ENCODE data around the gene ETNK2.

Gene ETNK2

GRCh38 chr1:204174958-204175357, 23.1 kb upstream of the ETNK2 start:
- DNase-seq, result no peak

- no peak for DNase-seq
These were observed 20.7 kb upstream of the ETNK2 start for GRCh38 chr1:204172404-204173029.

GRCh38 chr1:204171751-204172178, 19.9 kb upstream of the ETNK2 start:
- DNase-seq, result no peak

- DNase-seq, result no peak
These were observed 18.8 kb upstream of the ETNK2 start for GRCh38 chr1:204170494-204171155.

GRCh38 chr1:204169858-204170257, 18.0 kb upstream of the ETNK2 start:
- DNase-seq, result no peak

DNA sequence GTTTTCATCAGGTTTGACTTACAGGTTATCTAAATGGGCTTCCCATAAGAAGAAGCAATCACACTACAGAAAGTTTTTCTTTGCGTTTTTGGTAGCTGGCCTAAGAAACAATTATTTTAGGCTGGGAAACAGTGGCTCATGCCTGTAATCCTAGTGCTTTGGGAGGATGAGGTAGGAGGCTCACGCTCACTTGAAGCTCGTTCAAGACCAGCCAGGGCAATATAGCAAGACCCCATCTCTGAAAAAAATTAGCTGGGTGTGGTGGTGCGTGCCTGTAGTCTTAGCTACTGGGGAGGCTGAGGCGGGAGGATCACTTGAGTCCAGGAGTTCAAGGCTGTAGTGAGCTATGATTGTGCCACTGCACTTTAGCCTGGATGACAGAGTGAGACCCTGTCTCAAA, 15.9 kb upstream of the ETNK2 start:
- no peak for DNase-seq

- DNase-seq, result no peak
These were observed 14.4 kb upstream of the ETNK2 start, which contains the start of gene REN for GRCh38 chr1:204166219-204166618. Gene REN, minus strand, starts transcription at chr1:204166337. Its CDS starts 44 bp downstream, at chr1:204166293.

DNA sequence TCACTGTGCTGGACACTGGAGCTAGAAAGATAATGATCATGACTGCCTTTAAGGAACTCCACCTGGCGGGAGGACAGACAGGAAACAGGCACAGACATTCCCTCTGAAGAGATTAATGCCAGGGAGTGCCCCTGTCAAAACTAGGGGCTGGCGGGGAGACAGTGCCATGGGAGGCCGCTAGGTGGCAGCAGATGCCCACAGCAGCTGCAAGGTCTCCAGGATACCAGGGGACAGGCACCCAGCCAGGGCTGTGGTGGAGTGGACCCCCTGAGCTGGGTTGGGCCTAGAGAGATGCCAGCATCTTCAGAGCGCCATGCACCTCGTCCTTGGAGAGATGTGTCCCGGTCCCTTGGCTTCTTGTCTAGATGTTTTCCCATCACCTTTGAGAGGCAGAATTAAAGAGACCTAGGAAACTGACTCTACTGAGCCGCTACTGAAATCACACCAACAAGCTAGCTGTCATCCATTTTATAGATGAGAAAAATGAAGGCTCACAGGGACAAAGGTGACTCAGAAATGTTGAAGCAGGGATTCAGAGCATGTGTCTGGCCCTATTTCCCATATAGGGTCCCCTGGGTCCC, 10.7 kb upstream of the ETNK2 start:
- DNase-seq, result peak; percentile 58

DNA sequence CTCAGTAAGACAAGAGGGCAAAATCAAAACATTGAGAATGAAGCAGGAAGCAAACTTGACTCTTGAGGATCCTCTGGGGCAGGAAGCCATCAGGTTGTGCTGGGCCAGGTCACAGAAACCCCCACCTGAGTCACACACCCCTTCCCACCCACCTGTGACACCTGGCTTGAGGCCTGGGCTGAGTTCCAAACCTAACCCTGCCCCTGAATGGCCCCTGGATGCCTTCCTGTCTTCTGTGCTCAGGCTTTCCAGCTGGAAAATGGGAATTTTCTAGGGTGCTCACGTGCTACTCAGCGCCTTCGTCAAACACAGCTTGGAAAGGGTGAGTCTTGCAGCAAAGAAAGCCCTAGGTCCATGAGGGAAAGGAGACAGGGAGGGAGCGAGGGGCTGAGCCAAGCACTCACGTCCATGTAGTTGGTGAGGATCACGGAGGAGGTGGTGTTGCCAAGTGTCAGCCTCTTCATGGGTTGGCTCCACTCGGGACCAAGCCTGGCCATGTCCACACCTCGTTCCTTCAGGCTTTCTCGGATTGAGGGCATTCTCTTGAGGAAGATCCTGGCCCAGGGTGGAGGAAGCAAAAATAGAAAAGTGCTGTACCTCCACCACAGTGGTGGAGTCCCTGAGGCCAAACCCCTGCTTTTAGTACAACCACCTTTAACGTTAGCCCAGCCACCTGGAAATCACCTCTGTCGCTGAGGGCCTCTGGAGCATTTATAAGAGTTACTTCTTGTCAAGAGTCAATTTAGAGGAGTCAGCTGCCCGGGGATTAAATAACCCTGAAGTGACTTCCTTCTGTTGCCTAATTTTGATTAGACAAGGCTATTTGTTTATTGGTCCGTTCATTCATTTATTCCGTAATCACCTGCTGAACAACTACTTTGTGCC, 10.0 kb upstream of the ETNK2 start:
- DNase-seq, result no peak

- no peak for DNase-seq
These were observed 6.1 kb upstream of the ETNK2 start for GRCh38 chr1:204157962-204158361.

- no peak for DNase-seq
These were observed 4.0 kb upstream of the ETNK2 start for GRCh38 chr1:204155881-204156280.

DNA sequence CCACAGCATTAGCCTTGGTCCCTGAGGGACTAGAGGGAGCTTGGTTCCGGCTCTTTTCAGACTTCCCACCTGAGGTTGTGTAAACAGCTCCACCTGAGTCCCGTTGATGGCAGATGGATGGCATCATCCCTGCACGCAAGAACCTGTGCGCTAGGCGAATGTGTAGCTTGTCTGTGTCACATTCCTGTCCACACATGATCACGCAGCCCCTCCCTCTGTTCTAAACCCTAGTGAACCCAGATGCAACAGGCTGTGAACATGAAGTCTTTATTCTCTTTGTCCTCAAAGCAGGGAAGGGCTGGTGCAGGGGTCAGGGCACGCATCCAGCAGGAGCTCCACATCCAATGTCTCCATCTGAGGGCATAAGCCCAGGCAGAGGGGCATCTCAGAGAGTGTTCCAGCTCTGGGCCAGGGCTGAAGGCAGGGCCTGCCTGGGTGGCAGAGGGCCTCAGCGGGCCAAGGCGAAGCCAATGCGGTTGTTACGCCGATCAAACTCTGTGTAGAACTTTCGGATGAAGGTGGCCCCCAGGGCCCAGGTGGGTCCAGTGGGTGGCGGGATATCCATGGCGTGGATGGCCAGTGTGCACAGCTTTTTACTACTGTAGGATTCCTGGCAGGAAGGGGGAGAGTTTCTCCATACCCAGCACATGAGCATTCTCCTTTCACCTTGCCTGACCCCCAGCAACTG, 2.9 kb upstream of the ETNK2 start:
- DNase-seq, result no peak

GRCh38 chr1:204153667-204154066, 1.8 kb upstream of the ETNK2 start:
- no peak for DNase-seq

DNA sequence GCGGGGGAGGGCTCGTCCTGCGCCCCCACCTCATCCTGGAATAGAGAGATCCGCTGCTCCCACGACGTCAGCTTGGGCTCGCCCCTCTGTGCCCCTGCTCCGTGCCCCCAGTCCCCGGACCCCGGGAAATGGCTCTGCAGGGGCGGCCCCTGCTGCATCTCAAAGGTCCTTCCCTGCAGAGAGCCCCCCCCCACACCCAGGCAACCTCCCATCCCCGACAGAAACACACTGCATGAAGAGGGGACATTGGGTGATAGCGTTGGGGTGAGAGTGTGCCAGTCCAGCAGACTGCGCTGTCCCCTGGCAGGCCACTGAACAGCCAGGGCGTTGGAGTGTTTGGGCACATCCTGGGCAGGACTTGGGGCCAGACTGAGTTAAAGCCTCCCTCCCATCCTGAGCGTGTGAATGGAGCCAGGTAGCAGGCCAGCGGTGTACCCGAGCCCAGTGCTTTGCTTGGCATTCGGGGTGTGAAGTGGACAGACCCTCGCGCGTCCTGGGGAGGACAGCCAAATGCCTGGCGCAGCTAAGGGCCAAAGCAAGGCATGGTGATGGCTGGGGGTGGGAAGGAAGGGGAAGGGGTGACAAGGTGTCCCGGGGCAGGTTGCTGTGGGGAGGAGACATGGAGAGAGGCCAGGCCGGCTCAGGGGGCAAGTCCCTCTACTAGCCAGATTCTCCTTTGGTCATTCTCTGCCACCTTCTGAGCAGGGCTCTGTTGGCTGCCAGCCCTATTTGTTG, 633 bp upstream of the ETNK2 start:
- no peak for DNase-seq

- no peak for DNase-seq
These were observed 917 bp downstream of the ETNK2 start for GRCh38 chr1:204150702-204151551.

DNA sequence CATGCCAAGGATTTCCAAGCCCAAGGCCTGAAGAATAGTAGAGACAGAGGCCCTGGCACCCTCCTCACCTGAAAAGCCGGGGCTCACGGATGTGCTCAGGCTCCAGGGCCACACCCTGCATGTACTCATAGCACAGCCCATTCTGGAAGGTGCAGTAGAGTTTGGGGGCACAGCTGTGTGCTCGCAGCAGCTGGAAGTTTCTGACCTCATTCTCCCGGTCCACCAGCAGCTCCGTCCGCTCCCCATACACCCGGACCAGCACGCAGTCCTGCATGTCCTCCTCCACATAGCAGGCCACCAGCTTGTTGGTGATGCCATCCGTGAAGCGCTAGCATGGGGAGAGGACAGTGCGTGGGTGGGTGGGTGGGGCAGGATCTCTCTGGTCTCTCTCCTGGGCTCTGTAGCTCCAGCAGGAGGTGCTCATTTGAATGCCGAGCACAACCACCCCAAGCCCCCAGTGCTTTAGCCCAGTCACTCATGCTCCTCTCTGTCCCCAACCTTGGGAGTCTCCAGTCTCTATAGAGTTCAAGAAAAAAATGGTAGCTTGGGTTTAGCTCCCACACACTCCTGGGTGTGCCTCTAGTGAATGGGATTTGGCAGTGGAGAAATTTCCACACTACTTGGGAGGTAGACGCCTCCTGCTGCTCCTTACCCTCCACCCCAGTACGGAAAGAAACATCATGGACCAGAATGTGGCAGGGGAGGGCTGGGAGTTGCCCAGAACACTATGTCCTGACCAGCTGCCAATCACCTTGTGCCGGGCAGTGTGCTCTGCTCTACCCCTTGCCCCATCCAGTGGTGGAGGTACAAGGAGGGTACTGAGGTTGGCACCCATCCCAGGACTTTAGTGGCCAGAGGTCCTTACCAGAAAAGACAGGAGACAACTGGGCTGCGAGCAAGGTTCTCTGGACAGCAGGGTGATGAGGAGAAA, 1.9 kb downstream of the ETNK2 start:
- DNase-seq, result no peak

DNA sequence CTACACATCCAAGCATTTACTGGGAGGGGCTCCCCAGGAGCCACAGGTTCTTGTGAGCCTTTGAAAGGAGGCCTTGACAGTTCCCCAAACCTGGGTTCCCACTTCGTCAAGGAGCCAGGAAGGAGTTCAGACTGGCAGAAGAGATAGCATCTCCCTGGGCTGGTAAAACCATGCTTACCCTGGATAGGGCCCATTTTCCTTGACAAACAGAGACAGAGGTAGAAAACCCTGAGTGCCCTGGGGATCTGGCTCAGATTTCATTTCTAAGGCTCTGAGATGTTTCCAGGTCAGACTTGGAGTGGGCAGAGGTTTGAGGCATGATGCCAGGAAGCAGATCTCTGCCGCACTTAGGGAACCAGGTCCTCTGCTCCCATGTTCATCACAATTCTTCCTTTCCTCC, 2.7 kb downstream of the ETNK2 start:
- DNase-seq, result no peak

GRCh38 chr1:204147406-204148383, 4.1 kb downstream of the ETNK2 start:
- DNase-seq, result no peak

- no peak for DNase-seq
These were observed 4.9 kb downstream of the ETNK2 start for GRCh38 chr1:204146965-204147364.

Measured in SHP77 treated with DMSO at 0.1 percent for 48 hours (cell line).